ENCODE data around the gene MOV10L1.
"Not testable (repeated sequence)": the region's sequence is repeated elsewhere in the genome, so short reads cannot be mapped to it uniquely, and the experiment has no call there.

Gene MOV10L1

DNA sequence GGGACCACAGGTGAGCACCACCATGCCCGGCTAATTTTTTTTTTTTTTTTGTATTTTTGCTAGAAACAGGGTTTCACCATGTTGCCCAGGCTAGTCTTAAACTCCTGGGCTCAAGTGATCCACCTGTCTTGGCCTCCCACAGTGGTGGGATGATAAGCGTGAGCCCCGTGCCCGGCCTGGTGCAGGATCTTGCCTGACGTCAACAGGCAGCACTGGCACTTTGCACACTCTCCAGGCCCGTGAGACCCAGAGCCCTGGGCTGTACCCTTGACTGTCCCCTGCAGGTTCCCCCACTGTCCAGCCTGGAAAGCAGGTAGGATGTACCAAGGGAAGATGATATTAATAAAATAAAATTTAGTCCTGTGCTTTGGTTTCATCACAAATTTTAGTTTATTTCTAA is 51.7 kb downstream of the MOV10L1 start:
- no peak for DNase-seq

DNA sequence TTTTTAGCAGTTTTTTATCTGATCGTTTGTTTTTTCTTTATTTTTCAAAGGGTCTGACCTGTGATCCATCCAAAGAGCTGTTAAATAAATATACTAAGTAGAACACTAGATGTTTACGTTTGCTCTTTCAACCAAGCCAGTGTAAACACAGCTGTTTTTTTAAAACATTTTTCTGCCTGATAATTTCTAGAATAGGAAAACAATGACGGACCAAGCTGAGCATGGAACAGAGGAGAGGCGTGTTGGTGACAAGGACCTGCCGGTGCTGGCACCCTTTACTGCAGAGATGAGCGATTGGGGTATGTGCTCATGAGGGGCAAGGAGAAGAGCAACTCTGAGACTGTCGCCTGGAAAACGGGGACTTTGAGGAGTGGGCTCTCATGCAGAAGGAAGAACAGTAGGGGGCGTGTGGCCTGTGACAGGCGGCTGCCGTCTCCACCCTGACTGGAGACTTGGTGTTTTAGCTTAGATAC is 52.1 kb downstream of the MOV10L1 start:
- DNase-seq: peak; percentile 46

DNA sequence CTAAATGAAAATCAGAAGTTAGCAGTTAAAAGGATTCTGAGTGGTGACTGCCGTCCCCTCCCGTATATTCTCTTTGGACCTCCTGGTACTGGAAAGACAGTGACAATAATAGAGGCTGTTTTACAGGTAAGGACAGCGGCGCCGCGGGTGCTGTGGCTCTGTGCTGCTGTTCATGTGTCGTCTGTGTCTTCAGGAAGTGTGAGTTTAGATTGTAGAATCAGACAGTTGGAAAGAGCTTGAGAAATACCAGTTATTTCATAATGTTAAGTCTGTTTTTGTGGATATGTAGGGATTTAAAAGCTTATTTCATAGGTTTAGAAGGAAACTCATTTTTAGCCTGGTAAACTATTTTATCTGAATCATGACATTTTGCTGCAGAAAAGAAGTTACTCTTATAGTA is 53.3 kb downstream of the MOV10L1 start:
- no peak for DNase-seq

DNA sequence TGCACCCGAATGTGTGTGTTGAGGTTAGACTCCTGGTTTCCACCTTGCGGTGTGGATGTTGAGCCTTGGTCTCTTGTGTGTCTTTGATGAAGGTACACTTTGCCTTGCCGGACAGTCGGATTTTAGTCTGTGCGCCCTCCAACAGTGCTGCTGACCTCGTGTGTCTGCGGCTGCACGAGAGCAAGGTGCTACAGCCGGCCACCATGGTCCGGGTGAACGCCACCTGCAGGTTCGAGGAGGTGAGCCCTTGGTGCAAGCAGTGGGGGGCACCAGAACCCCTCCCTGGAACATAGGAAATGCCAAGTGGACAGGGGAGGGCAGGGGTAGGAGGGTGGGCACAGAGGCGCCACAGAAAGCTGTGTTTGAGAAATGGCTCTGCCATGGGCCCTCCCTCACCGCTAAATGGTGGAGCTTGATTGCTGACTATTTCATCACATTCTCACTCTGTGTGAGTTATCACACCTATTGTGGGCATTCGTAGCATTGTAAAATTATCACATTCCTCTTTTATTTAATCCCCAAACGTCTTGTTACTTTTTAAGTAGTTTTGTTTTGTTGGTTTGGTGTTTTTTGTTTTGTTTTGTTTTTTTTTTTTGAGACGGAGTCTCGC is 54.3 kb downstream of the MOV10L1 start:
- no peak for DNase-seq

DNA sequence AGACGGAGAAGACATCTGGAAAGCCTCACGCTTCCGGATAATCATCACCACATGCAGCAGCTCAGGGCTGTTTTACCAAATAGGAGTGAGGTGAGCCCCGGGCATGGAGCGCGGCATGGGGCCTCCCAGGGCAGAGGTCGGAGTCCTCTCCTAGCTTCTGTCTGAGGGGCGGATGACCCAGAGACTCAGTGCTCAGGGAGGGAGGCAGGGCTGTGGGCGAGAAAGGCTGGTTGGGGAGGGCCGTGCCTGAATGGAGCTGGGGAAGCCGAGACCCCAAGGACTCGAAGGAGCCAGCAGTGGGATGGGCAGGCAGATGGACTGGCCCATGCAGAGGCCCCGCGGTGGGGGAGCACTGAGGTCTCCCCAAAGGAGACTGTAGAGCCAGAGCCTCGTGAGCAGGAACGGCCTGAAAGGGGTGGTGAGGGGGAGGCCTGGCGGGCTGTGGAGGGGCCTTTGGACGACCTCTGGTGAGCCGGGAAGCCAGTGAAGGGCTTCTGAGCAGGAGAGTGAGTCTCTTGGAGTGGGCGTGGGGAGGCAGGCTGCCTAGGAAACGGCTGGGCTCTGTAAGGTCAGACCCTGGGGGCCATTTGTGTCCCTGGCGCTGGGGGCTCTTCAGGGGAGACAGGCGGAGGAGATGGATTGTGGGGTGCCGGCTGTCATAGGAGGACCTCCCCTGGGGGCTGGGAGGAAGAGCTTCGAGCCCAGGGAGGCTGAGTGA is 56.1 kb downstream of the MOV10L1 start:
- no peak for DNase-seq

DNA sequence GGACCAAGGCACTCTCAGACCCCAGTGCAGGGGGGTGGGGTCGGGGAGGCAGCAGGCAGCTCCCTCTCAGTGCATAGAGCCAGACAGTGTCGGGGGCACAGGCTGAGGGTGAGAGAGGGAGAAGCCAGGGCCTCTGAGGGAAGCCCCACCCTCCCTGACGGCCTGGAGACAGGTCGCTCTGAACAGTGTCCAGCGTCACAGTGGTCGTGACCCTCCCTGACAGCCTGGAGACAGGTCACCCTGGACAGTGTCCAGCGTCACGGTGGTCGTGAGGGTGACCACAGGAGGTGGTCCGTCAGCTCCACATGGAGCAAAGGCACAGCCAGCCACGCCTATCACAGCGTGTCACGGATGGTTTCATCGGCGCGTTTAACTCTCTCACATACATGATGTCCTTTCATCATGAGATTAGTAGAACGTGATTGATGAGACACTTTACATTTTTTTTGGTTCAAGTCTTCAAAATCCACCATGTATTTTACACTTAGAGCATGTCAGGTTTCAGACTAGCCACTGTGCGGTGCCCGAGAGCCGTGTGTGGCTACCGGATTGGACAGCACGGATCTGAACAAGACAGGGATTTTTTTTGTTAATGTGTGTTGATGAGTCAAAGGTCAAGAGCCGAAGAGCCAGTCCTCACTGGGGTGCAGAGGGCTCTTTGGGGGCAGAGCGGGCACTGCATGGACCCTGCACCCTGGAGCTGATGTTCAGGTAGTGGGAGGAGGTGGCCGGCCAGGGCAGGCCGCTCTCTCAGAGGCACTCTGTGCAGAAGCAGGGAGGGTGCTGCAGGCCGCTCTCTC is 56.8 kb downstream of the MOV10L1 start:
- DNase-seq: peak; percentile 65

DNA sequence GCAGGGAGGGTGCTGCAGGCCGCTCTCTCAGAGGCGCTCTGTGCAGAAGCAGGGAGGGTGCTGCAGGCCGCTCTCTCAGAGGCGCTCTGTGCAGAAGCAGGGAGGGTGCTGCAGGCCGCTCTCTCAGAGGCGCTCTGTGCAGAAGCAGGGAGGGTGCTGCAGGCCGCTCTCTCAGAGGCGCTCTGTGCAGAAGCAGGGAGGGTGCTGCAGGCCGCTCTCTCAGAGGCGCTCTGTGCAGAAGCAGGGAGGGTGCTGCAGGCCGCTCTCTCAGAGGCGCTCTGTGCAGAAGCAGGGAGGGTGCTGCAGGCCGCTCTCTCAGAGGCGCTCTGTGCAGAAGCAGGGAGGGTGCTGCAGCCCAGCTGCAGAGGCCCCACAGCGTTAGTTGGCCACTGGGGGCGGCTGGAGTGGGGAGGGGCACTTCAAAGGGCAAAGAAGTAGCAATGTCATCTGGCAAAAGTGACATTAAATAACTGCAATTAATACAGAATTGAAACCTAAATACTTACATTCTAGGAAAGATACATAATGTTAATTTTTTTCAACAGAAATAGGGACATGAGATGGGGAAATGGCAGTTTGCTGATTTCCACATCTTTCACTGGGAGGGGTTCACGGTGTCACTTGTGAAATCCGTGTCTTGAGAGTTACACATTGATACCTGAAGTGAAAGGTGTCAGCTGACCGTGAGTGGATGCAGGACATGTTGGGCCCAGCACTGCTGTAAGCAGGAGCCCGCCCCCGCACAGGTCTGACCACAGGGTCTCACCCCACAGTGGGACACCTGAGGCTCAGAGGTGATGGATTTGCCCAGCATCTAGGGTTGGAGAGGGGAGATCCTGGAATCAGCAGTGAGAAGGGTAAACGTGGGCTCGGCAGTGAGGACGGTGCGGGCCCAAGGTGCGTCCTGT is 57.7 kb downstream of the MOV10L1 start:
- not testable (repeated sequence) for DNase-seq

DNA sequence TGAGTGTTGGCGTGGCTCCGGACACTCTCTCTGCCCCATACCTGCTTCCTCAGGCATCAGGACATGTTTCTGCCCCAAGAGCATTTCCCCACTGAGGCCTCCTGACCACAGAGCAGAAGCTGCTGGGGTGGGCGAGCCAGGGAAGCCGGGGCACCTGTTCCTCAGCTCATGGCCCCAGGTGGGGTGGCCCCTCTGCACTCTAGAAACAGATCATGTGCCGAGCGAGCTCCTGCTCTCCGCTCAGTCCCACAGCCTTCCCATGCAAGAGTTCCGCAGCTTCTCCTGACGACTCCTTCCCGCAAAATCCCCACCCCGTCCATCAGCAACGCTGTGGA is 58.3 kb downstream of the MOV10L1 start:
- no peak for DNase-seq

DNA sequence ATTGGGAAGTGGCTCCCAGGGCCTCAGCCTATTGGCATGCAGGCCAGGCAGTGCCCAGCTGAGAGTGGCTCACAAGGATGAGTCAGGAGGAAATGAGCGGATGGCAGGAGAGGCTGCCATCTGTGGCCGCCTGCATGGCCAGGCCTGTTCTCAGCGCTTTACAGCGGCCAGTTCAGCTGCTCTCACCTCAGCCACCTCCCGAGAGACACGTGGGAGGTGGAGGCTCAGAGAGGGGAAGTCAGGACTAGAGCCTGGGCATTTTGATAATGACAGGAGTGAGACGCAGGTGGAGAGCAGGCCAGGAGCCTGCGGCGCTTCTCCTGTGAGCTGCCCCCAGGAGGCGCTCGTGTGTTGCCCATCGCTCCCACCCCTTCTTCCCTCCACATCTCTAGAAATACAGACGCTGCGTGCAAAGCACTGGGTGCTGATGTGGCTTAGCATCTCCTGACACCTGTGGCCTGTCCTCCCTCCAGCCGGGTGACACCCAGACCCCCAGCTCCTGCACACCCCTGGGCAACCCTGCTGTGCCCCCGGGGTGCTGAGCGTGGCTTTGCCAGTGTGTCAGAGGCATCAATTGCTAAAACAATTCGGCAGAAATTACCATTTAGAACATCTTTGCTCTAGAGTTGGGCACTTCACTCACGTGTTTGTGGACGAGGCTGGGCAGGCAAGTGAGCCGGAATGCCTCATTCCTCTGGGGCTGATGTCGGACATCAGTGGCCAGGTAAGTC is 59.4 kb downstream of the MOV10L1 start:
- peak; percentile 82 for DNase-seq

DNA sequence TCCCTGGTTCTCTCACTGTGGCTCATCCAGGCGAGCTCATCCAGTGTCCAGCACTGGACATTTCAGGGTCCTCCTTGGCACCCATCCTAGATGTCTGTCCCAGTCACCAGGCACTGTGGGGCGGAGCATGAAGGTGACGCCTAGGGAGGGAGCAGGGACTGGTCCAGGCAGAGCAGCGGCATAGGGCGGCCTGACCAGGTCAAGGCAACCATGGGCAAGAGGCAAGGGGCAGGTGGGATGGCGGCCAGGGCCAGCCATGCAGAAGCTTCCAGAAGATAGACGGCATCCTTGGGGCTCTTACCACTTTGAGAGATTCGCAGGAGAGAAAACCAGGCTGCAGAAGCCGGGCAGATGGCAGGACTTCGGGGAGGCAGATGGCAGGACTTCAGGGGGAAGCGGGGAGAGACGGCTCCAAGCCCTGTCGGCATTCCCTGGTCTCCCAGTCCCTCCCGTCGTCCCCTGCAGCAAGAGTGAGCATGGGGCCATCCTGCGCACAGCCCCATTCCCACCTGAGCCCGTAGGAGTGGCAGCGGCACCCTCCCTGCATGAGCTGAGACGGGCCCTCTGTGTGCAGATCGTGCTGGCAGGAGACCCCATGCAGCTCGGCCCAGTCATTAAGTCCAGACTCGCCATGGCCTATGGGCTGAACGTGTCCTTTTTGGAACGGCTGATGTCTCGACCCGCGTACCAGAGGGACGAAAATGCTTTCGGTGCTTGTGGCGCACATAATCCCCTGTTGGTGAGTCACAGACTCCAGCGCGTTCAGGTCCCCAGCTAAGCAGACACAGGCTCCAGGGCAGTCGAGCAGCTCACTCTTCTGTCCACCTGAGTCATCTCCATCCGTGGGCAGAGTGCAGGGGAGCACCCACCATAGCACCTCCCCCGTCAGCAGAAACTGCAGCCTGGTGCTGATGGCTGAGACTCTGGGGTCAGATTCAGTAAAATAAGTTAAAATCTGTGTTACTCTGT is 60.6 kb downstream of the MOV10L1 start:
- no peak for DNase-seq

DNA sequence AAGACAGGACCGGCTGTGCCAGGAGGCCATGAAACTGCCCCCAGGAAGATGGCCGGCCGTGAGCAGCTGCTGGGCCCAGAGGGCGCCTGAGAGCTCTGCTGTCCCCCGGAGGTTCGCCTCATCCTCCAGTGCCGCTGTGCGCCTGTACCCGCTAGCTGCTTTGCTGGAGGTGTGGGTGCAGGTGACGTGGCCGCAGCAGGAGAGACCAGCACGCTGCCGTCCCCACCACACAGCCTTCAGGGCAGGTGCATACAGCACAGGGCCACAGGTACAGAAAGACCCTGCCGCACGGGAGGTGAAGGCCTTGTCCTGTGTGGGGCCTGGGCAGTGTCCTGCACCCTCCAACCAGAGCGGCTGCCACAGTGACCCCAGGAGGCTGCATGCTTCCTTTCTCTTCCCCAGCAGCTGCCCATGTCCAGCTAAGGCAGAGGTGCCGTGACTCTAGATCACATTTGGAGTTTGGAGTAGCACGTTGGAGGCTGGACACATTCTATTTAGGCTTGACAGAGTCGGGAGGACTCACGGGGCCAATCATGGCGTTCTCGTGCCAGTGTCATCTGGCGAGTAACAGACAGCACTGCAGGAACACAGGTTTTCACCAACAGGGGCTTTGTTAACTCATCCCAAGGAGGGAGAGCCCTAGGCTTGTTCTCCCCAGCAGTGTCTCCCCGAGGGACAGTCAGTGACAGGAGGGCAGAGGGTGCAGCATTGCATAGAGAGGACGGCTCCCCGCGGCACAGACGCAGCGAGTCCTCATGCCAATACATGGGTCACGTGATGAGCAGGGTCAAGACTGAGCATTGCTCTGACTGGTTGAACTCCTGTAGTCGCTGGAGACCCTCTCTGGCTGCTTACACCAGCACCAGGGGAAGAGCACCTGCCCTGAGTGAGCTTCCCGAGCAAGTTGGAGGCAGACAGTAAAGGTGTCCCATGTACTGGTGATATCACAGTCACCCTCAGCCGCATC is 62.0 kb downstream of the MOV10L1 start:
- no peak for DNase-seq

DNA sequence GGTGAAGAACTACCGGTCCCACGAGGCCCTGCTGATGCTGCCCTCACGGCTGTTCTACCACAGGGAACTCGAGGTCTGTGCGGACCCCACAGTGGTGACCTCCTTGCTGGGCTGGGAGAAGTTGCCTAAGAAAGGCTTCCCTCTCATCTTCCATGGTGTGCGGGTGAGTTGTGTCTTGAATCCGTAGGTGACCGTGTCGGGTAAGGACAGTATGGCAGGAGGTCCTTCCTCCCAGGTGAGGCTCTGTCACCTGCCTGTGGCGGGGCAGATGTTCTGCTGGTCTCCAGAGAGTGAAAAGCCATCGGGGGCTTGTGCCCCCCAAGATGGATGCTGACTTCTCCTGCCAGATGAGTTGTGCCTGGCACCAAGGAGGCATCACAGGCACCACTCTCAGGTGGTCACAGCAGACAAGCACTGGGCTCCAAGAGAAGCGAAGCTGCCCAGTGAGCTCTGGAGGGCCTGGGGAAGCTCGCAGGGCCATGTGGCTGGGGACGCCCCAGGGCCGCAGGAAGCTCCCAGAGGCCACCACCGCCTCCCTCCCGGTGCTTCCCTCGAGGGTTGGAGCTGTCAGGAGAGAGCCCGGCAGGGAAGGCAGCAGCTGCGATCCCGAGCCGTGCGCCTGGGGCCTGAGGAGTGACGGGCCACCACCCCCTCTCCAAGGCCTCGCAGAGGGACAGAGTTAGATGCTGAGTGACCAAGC is 63.4 kb downstream of the MOV10L1 start:
- no peak for DNase-seq

DNA sequence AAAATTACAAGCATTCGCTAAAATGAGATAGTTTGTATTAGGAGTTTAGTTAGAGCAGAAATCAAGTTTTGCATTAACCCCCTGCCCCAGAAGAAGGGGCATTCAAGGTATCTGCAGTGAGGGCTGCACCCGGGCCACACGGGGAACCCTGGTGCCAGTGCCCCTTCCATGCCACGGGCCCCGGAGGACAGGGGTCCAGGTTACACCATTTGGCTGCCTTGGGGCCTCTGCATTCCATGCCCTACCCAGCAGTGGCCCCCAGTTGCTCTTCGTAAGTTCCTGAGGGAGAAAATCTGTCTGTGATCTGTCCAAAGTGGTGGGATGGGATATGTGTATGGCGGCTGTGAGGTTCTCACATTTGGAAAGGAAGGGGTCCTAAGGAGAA is 63.9 kb downstream of the MOV10L1 start:
- no peak for DNase-seq

DNA sequence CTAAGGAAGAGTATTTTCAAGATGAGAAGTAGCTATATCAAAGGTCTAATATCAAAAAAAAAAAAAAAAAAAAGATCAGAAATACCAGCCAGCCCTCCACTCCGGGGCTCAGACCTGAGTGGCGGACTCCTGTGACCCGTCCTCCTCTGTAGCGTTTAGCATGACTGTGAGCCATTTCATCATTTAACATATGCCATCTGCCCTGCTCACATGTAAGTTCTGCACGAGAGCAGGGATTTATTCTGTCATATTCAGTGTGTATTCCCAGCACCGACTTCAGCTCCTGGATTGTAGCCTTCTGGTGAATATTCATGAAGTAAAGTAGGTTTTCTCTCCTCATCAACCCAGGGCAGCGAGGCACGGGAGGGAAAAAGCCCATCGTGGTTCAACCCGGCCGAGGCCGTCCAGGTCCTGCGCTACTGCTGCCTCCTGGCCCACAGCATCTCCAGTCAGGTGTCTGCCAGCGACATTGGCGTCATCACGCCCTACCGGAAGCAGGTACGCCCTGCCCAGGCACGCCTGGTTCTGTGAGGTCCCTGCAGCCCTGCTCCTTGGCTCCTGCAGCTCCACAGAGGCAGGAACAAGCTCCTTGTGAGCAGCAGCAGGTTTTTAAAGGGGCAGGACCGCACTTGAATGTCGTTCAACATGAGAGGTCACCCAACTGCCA is 68.0 kb downstream of the MOV10L1 start:
- DNase-seq: no peak

DNA sequence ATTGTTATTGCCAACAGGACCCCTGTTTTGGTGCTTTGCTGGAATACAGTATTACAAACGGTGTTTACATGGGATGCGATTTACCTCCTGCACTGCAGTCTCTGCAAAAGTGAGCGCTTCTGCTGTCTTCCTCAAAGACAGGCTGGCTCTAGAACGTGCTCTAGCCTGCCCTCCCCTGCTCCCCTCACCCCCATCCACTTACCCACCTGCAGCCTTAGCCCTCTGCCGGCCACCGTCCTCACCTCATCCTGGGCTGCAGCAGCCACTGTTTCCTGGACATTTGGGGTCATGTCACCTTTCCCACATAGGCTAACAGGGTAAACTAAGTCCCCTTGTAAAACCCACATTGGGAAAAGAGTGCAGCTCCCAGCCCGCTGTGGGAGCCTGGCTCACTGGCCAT is 71.1 kb downstream of the MOV10L1 start:
- no peak for DNase-seq

DNA sequence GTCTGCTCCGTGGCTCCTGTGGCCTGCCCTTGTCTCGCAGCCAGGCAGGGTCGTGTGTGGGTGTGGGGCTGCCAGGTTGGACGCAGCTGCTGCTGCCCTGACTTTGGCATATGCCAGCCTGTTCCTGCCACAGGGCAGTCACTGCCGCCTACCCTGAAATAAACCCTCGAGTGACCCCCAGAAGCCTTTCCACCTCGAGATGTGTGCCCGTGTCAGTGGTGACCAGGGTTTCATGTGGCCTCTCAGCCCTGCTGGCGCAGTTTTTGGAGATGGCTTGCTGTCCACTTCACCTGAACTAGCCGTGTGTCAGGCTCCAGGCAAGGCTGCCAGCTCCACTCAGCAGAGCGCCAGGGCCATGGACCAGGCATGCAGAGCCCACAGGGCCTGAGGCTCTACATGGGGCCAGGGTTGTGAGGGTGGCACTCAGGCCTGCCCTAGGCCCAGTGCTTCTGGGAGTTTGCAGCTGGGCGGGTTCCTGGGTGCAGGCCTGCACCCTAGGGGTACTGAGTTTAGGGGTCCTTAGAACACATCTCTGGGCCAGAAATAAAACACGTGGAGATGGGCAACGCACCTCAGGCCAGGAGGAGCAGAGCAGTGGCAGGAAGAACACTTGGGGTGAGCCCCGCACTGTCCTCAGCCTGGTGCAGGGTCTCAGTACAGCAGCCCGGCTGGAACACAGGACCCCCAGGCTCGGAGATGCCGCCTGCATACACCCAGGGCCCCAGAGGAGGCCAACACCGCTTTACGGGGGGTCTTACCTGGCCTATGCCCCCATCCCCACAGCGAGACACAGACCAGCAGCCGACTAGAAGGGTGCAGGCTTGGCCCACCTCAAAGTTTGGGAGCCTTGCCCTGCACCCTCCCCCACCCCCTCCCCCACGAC is 71.9 kb downstream of the MOV10L1 start:
- no peak for DNase-seq

DNA sequence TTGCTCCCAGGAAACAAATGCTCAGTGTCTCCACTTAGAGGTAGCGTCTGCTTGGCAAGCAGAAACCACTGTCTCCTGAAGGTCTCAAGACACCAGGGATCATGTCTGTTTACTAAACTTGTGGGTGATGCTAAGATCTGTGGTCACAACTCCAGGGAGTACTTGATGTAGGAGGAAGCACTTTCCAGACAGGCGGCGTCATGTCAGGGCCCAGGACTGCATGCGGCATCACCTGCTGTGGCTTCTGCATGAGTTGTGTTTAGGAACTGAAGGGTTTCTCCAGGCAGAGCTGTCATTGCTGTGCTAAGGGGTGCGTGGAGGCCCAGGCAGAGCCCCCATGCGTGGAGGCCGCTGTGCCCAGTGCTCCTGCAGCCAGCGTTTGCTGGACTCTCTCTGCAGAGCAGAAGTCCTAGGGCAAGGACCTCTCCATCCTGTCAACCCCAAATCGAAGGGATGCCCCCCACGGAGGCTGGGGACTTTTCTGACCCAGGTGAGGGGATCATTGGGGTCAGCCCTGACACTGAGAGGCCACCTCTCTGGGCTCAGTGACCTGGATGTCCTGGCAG is 72.7 kb downstream of the MOV10L1 start:
- DNase-seq: no peak
